Hepatocyte (in vitro differentiated cells): ENCODE results near the gene TP53RK.

Experiments used
- CTCF ChIP-seq: fragments of 200-600 bp; sonication (generic); IDR thresholded peaks from 2 replicates; pipeline ENCODE4 v1.5.1; 2016; ENCODE audit warnings: antibody characterized with exemption, mild to moderate bottlenecking; ENCODE audit not compliant: poor library complexity
- EZH2 ChIP-seq: fragments of 200-600 bp; sonication (generic); IDR thresholded peaks from 2 replicates; pipeline ENCODE4 v1.6.1; 2016; ENCODE audit warnings: antibody characterized with exemption, mild to moderate bottlenecking, borderline replicate concordance

- TF ChIP-seq CTCF (no peak), EZH2 (no peak)
These were observed 43.1 kb downstream of the TP53RK start for GRCh38 chr20:46646122-46646521.
